ENCODE measurements around the gene RDM1.

GRCh38 chr17:35930211-35931065 is at the start of gene RDM1:
- TF ChIP-seq, protein P1, sequence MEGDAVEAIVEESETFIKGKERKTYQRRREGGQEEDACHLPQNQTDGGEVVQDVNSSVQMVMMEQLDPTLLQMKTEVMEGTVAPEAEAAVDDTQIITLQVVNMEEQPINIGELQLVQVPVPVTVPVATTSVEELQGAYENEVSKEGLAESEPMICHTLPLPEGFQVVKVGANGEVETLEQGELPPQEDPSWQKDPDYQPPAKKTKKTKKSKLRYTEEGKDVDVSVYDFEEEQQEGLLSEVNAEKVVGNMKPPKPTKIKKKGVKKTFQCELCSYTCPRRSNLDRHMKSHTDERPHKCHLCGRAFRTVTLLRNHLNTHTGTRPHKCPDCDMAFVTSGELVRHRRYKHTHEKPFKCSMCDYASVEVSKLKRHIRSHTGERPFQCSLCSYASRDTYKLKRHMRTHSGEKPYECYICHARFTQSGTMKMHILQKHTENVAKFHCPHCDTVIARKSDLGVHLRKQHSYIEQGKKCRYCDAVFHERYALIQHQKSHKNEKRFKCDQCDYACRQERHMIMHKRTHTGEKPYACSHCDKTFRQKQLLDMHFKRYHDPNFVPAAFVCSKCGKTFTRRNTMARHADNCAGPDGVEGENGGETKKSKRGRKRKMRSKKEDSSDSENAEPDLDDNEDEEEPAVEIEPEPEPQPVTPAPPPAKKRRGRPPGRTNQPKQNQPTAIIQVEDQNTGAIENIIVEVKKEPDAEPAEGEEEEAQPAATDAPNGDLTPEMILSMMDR (IDR thresholded peaks at IDR 0.05) = no peak
- no peak for TF ChIP-seq POLR2A (IDR thresholded peaks at IDR 0.05)
